ENCODE measurements around the gene SYT3. TPM values are rescaled to one million over a fixed set of nuclear protein-coding genes. Genes with fewer than 3 reads are reported as not detected.

SYT3 gene
- total RNA-seq, 2 donors from 2014 or later: 0.19 to 0.59 TPM

DNA sequence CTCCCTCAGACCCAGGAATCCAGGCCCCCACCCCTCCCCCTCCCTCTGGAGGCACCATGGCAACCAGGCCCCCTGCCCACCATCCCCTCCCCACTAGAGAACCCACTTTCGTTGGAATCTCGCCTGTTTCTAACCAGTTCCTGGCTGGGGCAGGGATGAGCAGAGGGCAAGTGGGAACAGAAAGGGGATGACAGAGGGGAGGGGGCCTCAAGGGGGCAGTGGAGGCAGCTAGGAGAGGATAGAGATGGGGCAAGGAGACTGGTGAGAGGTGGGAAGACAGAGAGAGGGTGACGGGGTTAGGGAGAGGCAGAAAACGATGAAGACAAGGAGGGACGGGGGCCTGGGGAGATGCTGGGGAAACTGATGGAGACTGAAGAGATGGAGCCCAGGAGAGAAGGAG lies 9.0 kb upstream of the SYT3 start:
- Histone ChIP-seq H3K4me3 (no peak overlapping the region), H3K27me3 (no peaks in the 10 kb centered on the region), H3K36me3 (no peaks in the 10 kb centered on the region), H3K9me3 (no peaks in the 10 kb centered on the region), H3K4me1 (no peaks in the 10 kb centered on the region), H3K27ac (no peak overlapping the region)
- DNase-seq (ENCODE audit: low spot score): no peak
- TF ChIP-seq, protein P1, sequence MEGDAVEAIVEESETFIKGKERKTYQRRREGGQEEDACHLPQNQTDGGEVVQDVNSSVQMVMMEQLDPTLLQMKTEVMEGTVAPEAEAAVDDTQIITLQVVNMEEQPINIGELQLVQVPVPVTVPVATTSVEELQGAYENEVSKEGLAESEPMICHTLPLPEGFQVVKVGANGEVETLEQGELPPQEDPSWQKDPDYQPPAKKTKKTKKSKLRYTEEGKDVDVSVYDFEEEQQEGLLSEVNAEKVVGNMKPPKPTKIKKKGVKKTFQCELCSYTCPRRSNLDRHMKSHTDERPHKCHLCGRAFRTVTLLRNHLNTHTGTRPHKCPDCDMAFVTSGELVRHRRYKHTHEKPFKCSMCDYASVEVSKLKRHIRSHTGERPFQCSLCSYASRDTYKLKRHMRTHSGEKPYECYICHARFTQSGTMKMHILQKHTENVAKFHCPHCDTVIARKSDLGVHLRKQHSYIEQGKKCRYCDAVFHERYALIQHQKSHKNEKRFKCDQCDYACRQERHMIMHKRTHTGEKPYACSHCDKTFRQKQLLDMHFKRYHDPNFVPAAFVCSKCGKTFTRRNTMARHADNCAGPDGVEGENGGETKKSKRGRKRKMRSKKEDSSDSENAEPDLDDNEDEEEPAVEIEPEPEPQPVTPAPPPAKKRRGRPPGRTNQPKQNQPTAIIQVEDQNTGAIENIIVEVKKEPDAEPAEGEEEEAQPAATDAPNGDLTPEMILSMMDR (IDR thresholded peaks at IDR 0.05): no peak

DNA sequence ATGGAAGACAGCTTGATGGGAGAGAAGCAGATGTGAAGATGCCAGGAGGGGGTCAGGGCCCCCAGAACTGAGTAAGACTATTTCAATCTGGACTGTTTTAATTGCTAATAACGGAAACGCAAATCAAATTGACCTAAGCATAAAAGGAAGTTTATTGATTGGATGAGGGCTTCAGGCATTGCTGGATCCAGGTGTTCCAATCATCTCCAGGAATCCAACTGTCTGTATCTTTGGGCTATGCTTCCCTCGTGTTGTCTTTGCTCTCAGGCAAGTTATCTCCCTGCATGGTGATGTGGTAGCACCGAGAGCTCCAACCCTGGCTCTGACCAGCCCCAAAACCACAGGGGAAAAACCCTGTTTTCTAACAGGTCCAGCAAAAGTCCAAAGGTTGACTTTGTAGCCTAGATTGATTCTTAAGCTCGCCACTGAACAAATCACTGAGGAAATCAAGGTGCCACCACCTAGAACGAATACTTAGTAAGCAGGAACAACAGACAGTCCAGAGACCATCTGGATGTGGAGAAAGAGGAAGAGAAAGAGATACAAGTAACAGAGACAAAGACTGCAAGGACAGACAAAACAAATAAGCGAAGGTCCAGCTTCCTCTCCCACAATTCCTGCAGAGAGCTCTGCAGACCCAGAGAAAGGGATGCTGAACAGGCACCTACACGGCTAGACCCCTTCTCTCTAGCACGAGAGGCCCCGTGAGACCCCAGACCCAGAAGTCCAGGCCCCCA lies 8.4 kb upstream of the SYT3 start:
- Histone ChIP-seq H3K9me3 (no peaks in the 10 kb centered on the region), H3K27ac (no peak overlapping the region), H3K27me3 (no peaks in the 10 kb centered on the region), H3K36me3 (no peaks in the 10 kb centered on the region), H3K4me3 (no peak overlapping the region), H3K4me1 (no peaks in the 10 kb centered on the region)
- DNase-seq (ENCODE audit: low spot score): no peak
- TF ChIP-seq, protein P1 (IDR thresholded peaks at IDR 0.05): no peak

DNA sequence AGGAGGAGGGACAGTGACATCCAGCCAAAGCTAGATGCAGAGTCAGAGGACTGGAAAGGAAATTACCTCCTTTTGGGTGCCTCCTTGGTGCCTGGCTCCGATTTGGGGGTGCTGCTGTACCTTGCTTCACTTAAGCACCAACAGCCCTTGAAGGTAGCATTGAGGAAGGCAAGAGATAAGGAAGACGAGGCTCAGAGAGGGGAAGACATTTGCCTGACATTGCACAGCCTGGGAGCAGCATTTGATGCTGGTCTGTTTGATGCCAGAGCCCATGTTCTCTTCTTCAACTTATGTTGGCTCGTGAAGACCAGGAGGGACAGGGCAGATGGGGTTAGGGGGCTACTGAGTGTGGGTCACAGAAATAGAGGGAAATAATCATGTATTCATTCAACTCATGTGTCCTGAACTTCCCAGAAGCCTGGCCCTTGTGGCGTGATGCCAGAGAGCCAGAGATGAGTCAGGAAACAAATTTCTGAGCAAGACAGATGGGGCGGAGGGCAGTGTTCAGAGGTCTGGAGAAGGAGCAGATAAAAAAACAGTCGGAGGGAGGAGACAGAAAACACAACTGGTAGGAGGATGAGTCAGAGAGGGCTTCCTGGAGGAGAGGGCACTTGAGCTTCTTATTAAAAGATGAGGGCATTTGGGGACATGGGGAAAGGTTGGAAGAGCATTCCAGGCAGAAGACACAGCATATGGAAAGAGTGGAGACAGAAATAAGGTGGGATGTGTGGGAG lies 6.6 kb upstream of the SYT3 start:
- Histone ChIP-seq H3K27ac (no peak overlapping the region), H3K4me3 (no peak overlapping the region), H3K27me3 (no peaks in the 10 kb centered on the region), H3K9me3 (no peaks in the 10 kb centered on the region), H3K36me3 (no peaks in the 10 kb centered on the region), H3K4me1 (no peaks in the 10 kb centered on the region)
- DNase-seq (ENCODE audit: low spot score): no peak
- TF ChIP-seq, protein P1 (IDR thresholded peaks at IDR 0.05): no peak

DNA sequence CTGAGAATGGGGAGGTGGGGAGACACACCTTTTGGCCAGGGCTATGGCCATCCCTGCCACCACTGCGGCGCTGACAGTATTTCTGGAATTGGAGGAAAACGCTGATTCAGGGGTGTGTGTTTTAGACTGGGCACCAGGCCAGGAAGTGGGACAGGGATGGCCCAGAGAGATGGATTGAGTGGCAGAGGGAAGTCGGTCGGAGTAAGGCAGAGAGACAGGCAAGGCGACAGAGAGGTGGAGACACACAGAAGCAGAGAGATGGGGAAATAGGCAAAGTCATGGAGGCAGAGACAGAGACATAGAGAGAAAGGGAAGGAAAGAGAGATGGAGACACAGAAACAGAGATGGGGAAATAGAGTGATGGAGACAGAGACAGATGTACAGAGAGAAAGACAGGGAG lies 5.4 kb upstream of the SYT3 start:
- Histone ChIP-seq H3K4me1 (no peaks in the 10 kb centered on the region), H3K27me3 (no peaks in the 10 kb centered on the region), H3K36me3 (no peaks in the 10 kb centered on the region), H3K9me3 (no peaks in the 10 kb centered on the region), H3K27ac (no peak overlapping the region), H3K4me3 (no peak overlapping the region)
- DNase-seq (ENCODE audit: low spot score): no peak
- TF ChIP-seq, protein P1 (IDR thresholded peaks at IDR 0.05): no peak

DNA sequence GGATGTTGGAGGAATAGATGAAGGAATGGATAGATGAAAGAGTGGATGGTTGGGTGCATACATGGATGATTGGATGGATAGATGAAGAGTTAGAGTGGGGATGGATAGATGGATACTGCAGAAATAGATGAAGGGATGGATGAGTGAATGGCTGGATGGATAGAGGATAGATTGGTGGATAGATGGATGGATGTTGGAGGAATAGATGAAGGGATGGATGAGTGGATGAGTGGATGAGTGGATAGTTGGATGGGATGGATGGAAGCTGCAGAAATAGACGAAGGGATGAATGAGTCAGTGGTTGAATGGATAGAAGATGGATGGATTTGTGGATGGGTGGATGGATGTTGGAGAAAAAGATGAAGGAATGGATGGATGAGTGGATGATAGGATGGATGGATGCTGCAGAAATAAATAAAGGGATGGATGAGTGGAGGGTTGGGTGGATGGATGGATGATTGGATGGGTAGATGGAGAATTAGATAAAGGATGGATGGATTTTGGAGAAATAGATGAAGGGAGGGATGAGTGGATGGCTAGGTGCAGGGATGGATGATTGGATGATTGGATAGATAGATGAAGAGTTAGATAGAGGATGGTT lies 4.7 kb upstream of the SYT3 start:
- Histone ChIP-seq H3K36me3 (no peaks in the 10 kb centered on the region), H3K27me3 (no peaks in the 10 kb centered on the region), H3K27ac (no peak overlapping the region), H3K9me3 (no peaks in the 10 kb centered on the region), H3K4me3 (no peak overlapping the region), H3K4me1 (peaks cover 0 to 1% of the 10 kb centered on the region in 2 donors)
- DNase-seq (ENCODE audit: low spot score): no peak
- TF ChIP-seq, protein P1 (IDR thresholded peaks at IDR 0.05): no peak

Measured in right atrium auricular region (tissue), 2 donors.